Panc1 (cell line): ENCODE results near the gene SLC6A2. TPM values are rescaled to one million over a fixed set of nuclear protein-coding genes. Genes with fewer than 3 reads are reported as not detected.
"Not testable (repeated sequence)": the region's sequence is repeated elsewhere in the genome, so short reads cannot be mapped to it uniquely, and the experiment has no call there.

Experiments
- ATAC-seq: fragments of 200-7000 bp; cut with Tn5 transposase; 2 replicates; pipeline ENCODE4 v1.9.1; 2020; ENCODE audit warnings: mild to moderate bottlenecking, moderate library complexity
- BruUV-seq: library from RNA; stranded (reverse); fragments of 400-500 nt; replicated peaks from 2 replicates; lab custom pipeline; 2021; lab: Mats Ljungman, UMichigan
- CTCF ChIA-PET: fragments of 300-600 bp; sonication (Branson Sonifier 250); formaldehyde crosslinking; loops from one replicate; lab custom pipeline; 2022; ENCODE audit warnings: antibody characterized with exemption; lab: Charles Lee
- POLR2A ChIA-PET: fragments of 300-600 bp; sonication (Branson Sonifier 250); formaldehyde crosslinking; loops from one replicate; lab custom pipeline; 2022; ENCODE audit warnings: antibody characterized with exemption; lab: Charles Lee
- DNase-seq: peaks from one replicate; pipeline ENCODE4 v3.0.0-alpha.2; 2010; ENCODE audit warnings: low read depth, low spot score
- H3K27ac ChIP-seq: 2 replicates; pipeline ENCODE4 v1.5.1; 2011; ENCODE audit warnings: mild to moderate bottlenecking, low read length, inconsistent platforms
- H3K27me3 ChIP-seq: fragments of 200-500 bp; sonication (Bioruptor generic); 2 replicates; pipeline ENCODE4 v1.6.0; 2014; ENCODE audit warnings: low read length, inconsistent platforms; ENCODE audit not compliant: control insufficient read depth, insufficient read depth
- H3K36me3 ChIP-seq: fragments of 200-500 bp; sonication (Bioruptor generic); 2 replicates; pipeline ENCODE4 v1.5.1; 2014; ENCODE audit warnings: inconsistent platforms, mild to moderate bottlenecking, low read length, moderate library complexity; ENCODE audit not compliant: control insufficient read depth, insufficient read depth
- H3K4me1 ChIP-seq: 2 replicates; pipeline ENCODE4 v1.5.1; 2011; ENCODE audit warnings: inconsistent platforms, mild to moderate bottlenecking, low read length, moderate library complexity; ENCODE audit not compliant: control insufficient read depth, insufficient read depth
- H3K4me3 ChIP-seq, 2 experiments: 2 replicates each; pipeline ENCODE4 v1.5.1; 2011 to 2012; ENCODE audit warnings: low read depth in 2 of 2, low read length in 2 of 2, mild to moderate bottlenecking in 2 of 2, inconsistent platforms in 1 of 2, moderate library complexity in 1 of 2
- H3K9me3 ChIP-seq: fragments of 200-500 bp; sonication (Bioruptor generic); 2 replicates; pipeline ENCODE4 v1.5.1; 2014; ENCODE audit warnings: low read depth, mild to moderate bottlenecking, inconsistent platforms, low read length, moderate library complexity; ENCODE audit not compliant: control insufficient read depth, insufficient read depth
- in situ Hi-C: cut with HindIII; loops from 2 replicates; pipeline ENCODE4 v1.10.0; 2016; ENCODE audit warnings: low sequenced_read_pairs, low pct_unique_long_range_greater_than_20kb
- intact Hi-C: fragments of 100-400 bp; cut with micrococcal nuclease; formaldehyde crosslinking; loops from one replicate; pipeline ENCODE4 v1.10.0; 2022; ENCODE audit not compliant: unreplicated experiment
- total RNA-seq: library from RNA; stranded (reverse); gene quantifications from one replicate; pipeline ENCODE4 v1.2.1, GENCODE V29; 2021; ENCODE audit not compliant: unreplicated experiment

Gene SLC6A2
- total RNA-seq, 1 experiment from 2014 or later = 0.10 TPM

DNA sequence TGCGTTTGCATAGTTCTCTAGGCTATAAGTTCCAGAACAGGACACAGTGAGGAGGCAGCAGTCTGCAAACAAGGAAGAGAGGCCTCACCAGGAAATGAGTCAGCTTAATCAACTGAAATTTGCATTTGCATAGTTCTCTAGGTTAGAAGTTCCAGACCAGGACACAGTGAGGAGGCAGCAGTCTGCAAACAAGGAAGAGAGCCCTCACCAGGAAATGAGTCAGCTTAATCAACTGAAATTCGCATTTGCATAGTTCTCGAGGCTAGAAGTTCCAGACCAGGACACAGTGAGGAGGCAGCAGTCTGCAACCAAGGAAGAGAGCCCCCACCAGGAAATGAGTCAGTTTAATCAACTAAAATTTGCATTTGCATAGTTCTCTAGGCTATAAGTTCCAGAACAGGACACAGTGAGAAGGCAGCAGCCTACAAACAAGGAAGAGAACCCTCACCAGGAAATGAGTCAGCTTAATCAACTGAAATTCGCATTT is 97.4 kb downstream of the SLC6A2 start:
- ChIA-PET CTCF (interaction anchor here (0.7 kb wide), 1 partner anchor 84 kb away, joined by 6 read pairs; no protein-coding TSS in a partner anchor), POLR2A (interaction anchor here (0.7 kb wide), 1 partner anchor 32 kb away, joined by 4 read pairs; no protein-coding TSS in a partner anchor)
- H3K27ac ChIP-seq = peak overlapping the region; percentile 60
- DNase-seq, intact Hi-C loops, H3K4me1 ChIP-seq, ATAC-seq, BruUV-seq, H3K4me3 ChIP-seq, H3K27me3 ChIP-seq, in situ Hi-C loops, H3K9me3 ChIP-seq, H3K36me3 ChIP-seq: not testable (repeated sequence)

Other genes starting within 250 kb of the SLC6A2 start
- 311 TPM for gene MMP2, start 176.8 kb upstream of the SLC6A2 start, total RNA-seq
- 62.1 TPM for gene LPCAT2, start 146.9 kb upstream of the SLC6A2 start, total RNA-seq
- gene CAPNS2, start 89.3 kb upstream of the SLC6A2 start, total RNA-seq = 1.4 TPM
- 27.5 TPM for gene CES1, start 177.1 kb downstream of the SLC6A2 start, total RNA-seq
- gene CES5A, start 219.4 kb downstream of the SLC6A2 start, total RNA-seq = not detected